22Rv1 (cell line): ENCODE data around the gene CMIP.

Experiments
- H3K27ac ChIP-seq: fragments of 450-650 bp; 2 replicates; pipeline ENCODE4 v1.5.1; 2017
- ZFX ChIP-seq: fragments of 450-650 bp; IDR thresholded peaks from 2 replicates; pipeline ENCODE4 v1.6.1; 2017; ENCODE audit warnings: antibody characterized with exemption, borderline replicate concordance
- TF ChIP-seq, protein P1 (sequence below): fragments of 450-650 bp; IDR thresholded peaks from 2 replicates; pipeline ENCODE4 v1.5.1; 2017; ENCODE audit warnings: mild to moderate bottlenecking

Gene CMIP

DNA sequence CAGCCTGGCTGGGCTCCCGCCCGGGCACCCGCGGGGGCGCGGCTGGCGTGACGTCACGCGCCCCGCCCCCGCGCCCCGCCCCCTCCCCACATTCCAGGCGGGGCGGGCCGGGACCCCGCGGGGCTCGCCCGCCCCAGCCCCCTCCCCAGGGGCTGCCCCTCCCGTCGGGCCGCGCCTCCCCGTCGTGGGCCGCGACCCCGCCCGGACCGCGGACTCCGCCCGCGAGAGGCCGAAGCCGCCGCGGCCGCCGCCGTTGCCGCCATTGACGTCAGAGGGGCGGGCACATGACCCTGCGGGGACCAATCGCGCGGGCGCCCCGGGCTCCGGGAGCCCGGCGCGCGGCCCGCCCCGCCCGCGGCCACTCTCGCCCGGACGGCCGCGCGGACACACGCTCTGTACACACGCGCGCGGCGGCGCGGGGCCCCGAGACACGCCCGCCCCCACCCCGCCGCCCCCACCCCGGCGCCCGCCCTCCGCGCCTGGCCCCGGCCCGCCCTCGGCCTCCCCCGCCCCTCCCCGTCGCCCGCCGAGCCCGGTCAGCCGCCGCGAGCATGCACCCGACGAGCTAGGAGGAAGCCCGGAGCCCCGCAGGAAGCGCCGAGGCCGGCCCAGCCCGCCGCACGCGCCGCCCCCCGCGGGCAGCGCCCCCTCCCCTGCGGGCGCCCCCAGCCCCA lies at the start of gene CMIP:
Gene CMIP (plus strand): TSS at position 361 of the 674 bp plus-strand sequence.
- TF ChIP-seq ZFX: no peak
- TF ChIP-seq, protein P1, sequence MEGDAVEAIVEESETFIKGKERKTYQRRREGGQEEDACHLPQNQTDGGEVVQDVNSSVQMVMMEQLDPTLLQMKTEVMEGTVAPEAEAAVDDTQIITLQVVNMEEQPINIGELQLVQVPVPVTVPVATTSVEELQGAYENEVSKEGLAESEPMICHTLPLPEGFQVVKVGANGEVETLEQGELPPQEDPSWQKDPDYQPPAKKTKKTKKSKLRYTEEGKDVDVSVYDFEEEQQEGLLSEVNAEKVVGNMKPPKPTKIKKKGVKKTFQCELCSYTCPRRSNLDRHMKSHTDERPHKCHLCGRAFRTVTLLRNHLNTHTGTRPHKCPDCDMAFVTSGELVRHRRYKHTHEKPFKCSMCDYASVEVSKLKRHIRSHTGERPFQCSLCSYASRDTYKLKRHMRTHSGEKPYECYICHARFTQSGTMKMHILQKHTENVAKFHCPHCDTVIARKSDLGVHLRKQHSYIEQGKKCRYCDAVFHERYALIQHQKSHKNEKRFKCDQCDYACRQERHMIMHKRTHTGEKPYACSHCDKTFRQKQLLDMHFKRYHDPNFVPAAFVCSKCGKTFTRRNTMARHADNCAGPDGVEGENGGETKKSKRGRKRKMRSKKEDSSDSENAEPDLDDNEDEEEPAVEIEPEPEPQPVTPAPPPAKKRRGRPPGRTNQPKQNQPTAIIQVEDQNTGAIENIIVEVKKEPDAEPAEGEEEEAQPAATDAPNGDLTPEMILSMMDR: no peak
- H3K27ac ChIP-seq: no peak within 1 kb of the TSS

GRCh38 chr16:81394966-81395655 lies 49.5 kb upstream of the CMIP start:
- TF ChIP-seq, protein P1: no peak
- TF ChIP-seq ZFX: no peak
- no peak overlapping the region for H3K27ac ChIP-seq

DNA sequence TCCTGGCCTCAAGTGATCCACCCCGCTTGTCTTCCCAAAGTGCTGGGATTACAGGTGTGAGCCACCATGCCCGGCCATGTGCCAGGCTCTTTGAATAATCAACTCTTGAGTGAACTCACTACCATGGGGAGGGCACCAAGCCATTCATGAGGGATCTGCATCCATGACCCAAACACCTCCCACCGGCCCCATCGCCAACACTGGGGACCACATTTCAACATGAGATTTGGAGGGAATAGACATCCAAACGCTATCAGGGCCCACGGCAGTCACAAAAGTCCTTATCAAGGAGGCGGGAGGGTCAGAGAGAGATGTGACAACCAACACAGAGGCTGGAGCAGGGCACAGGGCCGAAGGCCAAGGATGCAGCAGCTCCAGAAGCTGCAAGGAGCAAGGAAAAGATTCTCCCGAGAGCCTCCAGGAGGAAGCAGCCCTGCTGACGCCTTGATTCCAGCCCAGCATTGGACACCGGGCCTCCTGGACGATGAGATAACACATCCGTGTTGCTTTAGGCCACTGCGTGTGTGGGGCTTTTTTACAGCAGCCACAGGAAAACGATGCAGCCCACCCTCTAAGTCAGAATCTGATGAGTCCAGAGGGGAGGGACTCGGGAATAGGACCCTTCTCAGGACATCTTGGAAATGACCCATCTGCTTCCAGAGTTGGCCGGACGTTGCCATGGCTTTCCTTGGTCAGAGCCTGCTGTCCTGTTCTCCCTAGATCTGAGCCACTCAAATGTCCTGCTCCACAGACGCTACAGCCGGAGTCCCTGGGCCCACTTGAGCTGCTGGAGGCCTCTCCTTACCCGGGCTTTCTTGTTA lies 47.3 kb upstream of the CMIP start:
- TF ChIP-seq, protein P1: no peak
- no peak for TF ChIP-seq ZFX
- no peak overlapping the region for H3K27ac ChIP-seq

DNA sequence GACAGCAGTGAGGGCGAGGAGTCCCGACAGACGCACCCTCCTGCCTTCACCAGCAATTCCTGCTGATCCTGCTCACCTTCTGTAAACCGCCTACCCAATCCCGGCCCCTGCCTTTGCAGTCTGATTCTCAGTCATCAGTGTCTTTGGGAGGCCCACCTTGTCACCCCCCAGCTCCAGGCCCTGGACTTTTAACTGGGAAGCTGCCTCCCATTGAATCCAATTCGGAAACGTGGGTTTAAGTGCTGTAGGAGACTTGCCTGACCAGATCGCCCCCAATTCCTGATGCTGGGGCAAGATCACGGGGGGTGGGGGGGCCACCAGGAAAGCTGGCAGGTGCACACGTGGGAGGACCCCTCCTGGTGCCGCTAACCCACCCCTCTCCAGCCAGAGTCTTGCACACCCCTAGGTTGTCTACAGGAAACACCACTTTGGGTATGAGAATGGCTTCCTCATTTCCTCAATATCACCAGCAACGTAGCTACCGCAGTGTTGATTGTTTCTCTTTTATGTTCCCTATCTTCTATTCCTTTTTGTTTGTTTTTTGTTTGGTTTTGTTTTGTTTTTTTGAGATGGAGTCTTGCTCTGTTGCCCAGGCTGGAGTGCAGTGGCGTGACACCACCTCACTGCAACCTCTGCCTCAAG lies 46.6 kb upstream of the CMIP start:
- TF ChIP-seq, protein P1: no peak
- no peak for TF ChIP-seq ZFX
- no peak overlapping the region for H3K27ac ChIP-seq

- no peak for TF ChIP-seq ZFX
- TF ChIP-seq, protein P1: no peak
- H3K27ac ChIP-seq: no peak overlapping the region
Observed at GRCh38 chr16:81399909-81400308, 44.7 kb upstream of the CMIP start.

- no peak overlapping the region for H3K27ac ChIP-seq
- no peak for TF ChIP-seq ZFX
- TF ChIP-seq, protein P1: no peak
Observed at GRCh38 chr16:81401035-81401950, 43.3 kb upstream of the CMIP start.
